GM21423 (cell line): Measurements from ENCODE around the gene PLK2.

Experiments
- ATAC-seq: cut with Tn5 transposase; IDR thresholded peaks from one replicate; pipeline ENCODE4 v1.9.1; 2021; ENCODE audit warnings: mild to moderate bottlenecking, moderate library complexity; ENCODE audit not compliant: unreplicated experiment

The PLK2 gene

GRCh38 chr5:58481066-58481676 is 21.3 kb upstream of the PLK2 start:
- no peak for ATAC-seq

- ATAC-seq: no peak
Observed at GRCh38 chr5:58477760-58478376, 18.0 kb upstream of the PLK2 start.

DNA sequence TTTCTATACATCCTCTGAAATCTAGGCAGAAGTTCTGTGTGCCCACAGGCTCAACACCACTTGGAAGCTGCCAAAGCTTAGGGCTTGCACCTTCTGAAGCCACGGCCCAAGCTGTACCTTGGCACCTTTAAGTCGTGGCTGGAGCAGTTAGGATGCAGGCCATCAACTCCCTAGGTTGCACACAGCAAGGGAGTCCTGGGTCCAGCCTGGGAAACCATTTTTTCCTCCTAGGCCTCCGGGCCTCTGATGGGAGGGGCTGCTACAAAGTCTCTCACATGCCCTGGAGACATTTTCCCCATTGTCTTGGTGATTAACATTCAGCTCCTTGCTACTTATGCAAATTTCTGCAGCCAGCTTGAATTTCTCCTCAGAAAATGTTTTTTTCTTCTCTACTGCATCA is 15.5 kb upstream of the PLK2 start:
- no peak for ATAC-seq

- ATAC-seq: no peak
Observed at GRCh38 chr5:58469896-58470295, 10.0 kb upstream of the PLK2 start.

DNA sequence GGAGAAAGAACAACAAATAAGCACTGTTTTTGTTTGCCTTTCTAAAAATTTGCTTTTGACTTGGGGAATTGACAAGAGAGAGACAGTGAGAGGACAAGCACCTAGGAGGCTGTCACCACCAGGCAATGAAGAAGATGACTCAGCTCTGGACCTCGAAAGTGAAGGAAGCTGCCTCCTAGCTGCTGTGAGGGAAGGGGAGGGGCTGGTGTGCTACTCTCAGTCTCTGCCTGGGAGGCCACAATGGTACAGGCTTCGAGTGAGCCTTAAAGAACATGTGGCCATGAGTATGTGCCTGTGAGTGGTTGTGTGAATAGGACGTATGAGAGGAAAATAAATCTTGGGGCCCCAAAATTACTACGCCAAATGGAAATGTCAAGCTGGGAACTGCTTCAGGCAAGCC is 7.1 kb upstream of the PLK2 start:
- ATAC-seq: peak; percentile 100

- ATAC-seq: no peak
Observed at GRCh38 chr5:58462623-58463230, 2.8 kb upstream of the PLK2 start.

DNA sequence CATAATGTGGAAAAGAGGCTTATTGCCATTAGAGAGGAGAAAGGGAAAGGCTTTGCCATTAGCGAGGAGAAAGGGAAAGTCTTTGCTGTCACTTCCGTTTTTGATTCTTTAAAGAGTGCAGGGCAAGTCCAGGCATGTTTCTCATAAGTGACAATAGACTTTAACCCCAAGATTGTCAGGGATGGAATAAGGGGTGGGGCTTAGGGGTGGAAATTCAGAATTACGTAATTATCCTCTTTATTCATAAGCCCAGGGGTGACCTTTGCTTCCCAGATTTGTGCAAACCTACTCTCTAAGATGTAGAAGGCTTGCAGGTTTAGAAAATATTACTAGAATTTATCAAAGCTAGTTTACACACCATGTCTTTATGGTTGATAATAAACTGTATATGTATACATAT is 2.3 kb upstream of the PLK2 start:
- ATAC-seq: no peak

DNA sequence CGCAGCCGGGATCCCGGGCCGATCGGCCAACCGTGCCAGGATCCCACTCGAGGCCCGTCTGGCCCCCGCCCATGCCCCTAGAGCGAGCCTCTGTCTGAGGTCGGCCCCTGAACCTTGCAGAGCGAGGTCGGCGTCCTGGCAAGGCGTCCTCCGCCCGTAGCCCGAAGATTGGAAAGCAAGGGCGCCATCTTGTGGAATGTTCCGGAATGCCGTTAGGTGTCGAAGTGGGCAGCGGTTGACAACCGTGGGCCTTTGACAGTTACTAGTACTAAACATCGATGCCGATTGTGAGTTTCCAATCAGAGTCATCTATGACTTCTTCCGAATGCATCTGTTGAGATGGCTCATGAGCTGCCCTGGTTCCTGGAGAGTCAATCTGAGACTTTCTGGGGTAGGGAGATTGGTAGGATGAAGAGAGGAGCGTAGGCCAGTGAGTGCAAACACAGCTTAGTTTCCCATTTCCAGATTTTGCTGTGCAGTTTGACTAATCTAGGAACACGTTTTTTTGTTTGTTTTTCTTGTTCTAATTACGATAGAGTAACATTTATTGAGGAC is 923 bp upstream of the PLK2 start:
- ATAC-seq: peak; percentile 75

DNA sequence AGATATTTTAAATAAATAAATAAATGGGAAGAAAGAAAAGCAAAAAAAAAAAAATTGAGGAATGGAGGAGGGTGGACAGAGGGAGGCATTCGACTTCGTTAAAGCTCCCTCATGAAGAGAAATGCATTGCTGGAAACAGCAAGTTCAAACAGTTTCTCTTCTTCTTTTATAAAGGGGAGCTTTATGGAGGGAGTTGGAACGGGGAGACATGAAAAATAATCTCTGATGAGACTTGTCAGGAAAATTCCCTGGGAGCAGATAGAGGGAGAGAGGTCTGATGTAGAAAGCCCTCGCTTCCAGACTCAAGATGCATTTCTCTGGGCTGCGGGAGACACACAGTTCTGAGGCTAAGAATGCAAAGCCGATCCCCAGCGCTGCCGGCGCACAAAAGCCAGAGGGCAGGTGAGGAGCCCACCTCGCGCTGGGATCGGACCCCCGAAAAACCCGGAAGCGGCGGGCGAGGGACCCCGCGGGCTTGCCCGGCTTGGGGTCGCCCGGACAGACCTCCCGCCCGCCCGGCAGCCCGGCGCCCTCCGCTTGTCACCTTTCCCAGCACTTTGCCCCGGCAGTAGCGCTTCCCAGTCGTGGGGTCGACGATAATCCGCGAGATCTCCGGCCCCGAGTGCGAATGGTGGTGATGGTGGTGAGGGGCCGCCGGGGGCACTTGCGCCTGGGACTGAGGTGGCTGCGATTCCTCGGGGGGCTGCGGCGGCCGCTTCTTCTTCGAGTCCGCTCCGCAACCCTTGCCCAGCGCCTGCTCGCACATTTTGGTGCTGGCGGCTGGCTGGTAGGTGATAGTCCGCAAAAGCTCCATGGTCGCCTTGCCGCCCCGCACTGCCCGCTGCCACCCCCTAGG is 512 bp downstream of the PLK2 start:
- peak; percentile 1 for ATAC-seq

DNA sequence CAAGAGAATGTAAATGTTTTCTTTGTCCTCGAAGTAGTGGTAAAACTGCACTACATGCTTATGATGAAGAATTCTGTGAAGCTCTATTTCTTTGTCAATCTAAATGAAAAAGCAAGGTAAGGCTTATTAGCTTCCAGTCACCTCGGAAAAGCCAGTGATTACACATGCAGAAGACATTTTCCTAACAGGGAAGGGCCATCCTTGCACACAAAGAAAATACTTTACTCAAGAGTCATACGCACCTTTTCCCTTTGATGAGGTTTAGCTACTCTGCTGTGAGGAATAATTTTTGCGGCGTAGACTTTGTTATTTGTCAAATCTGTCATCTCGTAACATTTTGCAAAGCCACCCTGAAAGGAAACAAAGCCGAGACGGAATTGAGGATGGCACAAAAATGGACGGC is 1.1 kb downstream of the PLK2 start:
- no peak for ATAC-seq

- ATAC-seq: no peak
Observed at GRCh38 chr5:58458141-58458742, 1.6 kb downstream of the PLK2 start.

DNA sequence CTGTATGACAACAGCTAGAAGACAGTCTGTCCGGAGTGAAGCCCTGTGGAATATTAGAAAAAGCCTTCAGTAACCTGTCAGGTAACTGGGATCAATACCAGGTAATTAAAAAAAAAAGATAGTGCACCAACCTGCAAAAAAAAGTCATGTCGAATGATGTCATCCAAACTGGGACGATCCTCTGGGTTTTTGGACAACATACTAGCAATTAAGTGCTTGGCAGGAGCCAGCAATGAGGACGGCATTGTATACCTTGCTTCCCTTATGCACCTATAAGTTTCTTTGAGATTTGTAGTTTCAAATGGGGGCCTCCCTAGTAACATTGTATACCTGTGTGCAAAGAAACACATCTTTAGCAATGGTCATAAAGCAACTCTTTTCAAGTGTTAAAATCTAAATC is 2.8 kb downstream of the PLK2 start:
- ATAC-seq: no peak

GRCh38 chr5:58456486-58456885 is 3.4 kb downstream of the PLK2 start:
- ATAC-seq: no peak

DNA sequence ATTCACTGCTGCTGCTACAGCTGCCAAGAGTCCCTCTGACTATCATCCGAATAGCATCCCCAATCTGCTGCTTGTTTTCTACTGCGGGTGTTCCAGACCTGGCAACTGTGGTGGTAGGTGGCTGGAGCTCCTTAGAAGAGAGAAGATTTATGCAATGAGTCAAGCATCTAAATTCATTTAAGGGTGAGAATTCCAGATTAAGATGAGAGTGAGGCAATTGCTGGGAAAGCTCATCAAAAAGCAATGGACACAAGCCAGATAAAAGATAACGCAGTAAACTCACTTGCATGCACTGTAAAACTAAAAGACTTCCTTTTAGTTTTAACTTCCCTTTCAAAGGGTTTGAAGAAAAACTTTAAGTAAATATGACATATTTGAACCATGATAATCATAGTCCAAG is 3.9 kb downstream of the PLK2 start:
- no peak for ATAC-seq

GRCh38 chr5:58455480-58455879 is 4.4 kb downstream of the PLK2 start:
- ATAC-seq: no peak

DNA sequence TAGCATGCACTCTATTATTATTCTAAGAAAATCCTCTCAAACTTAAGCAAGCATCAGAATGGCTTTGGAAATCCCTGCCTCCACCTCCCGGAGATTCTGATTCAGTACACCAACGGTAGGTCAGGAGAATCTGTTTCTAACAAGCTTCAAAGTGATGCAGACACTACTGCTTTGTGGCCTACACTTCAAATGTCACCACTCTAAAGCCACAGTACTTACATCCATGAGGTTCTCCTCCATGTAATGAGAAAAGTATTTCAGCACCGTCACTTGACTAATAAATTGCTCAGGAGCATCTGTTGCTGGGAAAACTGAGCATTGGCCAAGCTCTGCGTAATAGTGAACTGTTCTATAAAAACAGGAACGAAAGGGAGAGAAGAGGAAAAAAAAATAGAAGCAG is 4.8 kb downstream of the PLK2 start:
- ATAC-seq: no peak

GRCh38 chr5:58454025-58454424 is 5.9 kb downstream of the PLK2 start:
- ATAC-seq: no peak

- no peak for ATAC-seq
Observed at GRCh38 chr5:58453306-58453705, 6.6 kb downstream of the PLK2 start.

DNA sequence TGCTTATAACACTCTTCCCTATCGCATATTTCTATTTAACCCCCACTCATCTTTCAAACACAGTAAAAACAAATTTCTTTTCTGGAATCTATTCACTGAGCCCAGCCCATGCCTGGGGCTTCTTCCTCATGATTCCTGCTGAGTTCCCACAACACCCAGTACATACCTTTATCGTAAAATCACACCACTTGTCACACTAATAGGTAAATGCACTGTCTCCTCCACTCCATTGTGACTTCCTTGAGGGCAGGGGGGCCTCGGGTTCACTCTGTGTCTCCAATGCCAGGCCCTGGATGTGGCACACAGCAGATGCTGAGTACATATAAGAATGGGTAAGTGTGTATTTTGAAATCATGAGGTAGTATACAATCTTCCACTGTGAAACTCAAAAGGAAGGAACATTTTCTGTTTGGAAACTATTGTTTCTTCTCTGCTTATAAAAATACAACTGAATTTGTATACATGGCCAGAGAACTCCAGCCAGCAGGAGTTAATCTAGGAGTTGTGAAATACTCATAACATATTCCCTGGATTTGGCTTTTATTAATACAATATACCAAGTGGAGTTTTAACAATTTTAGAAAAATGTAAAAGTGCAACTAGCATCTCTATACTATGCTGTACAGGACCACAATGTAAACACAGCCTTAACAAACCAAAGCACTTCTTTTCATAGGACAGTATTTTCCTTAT is 7.2 kb downstream of the PLK2 start:
- no peak for ATAC-seq
